MM.1S (cell line): ENCODE measurements around the gene BIRC5.
A peak's percentile ranks its signal among the peaks of the same experiment; 100 is the strongest.

Experiments used
- DNase-seq: peaks from one replicate; pipeline ENCODE4 v3.0.0-alpha.2; 2015
- H2AFZ ChIP-seq: fragments of 300-600 bp; sonication (generic); 2 replicates; pipeline ENCODE4 v1.6.0; 2016; ENCODE audit warnings: antibody characterized with exemption, low read length
- H3F3A ChIP-seq: fragments of 300-600 bp; sonication (generic); 2 replicates; pipeline ENCODE4 v1.6.1; 2016; ENCODE audit warnings: mild to moderate bottlenecking, antibody characterized with exemption, low read length, moderate library complexity, mixed read lengths; ENCODE audit not compliant: insufficient read depth
- H3K27ac ChIP-seq: fragments of 300-600 bp; sonication (generic); 2 replicates; pipeline ENCODE4 v1.5.1; 2016; ENCODE audit warnings: mild to moderate bottlenecking, low read length
- H3K27me3 ChIP-seq: fragments of 300-600 bp; sonication (generic); replicated peaks from 2 replicates; pipeline ENCODE4 v1.6.0; 2016; ENCODE audit warnings: low read length; ENCODE audit not compliant: insufficient read depth
- H3K36me3 ChIP-seq: fragments of 300-600 bp; sonication (generic); replicated peaks from 2 replicates; pipeline ENCODE4 v1.6.1; 2016; ENCODE audit warnings: mild to moderate bottlenecking, low read length, mixed read lengths; ENCODE audit not compliant: insufficient read depth
- H3K4me1 ChIP-seq: fragments of 300-600 bp; sonication (generic); 2 replicates; pipeline ENCODE4 v1.6.1; 2016; ENCODE audit warnings: low read length, mixed read lengths
- H3K4me2 ChIP-seq: fragments of 300-600 bp; sonication (generic); 2 replicates; pipeline ENCODE4 v1.6.0; 2016; ENCODE audit warnings: low read depth, low read length
- H3K4me3 ChIP-seq: fragments of 300-600 bp; sonication (generic); 2 replicates; pipeline ENCODE4 v1.5.1; 2016; ENCODE audit warnings: low read length, mixed read lengths
- H3K79me2 ChIP-seq: fragments of 300-600 bp; sonication (generic); 2 replicates; pipeline ENCODE4 v1.6.1; 2016; ENCODE audit warnings: mixed run types, low read length, mixed read lengths
- H3K9ac ChIP-seq: fragments of 300-600 bp; sonication (generic); 2 replicates; pipeline ENCODE4 v1.6.1; 2016; ENCODE audit warnings: low read length, mixed read lengths
- H3K9me2 ChIP-seq: fragments of 300-600 bp; sonication (generic); replicated peaks from 2 replicates; pipeline ENCODE4 v1.6.1; 2016; ENCODE audit warnings: mild to moderate bottlenecking, low read length, mixed read lengths; ENCODE audit not compliant: insufficient read depth
- H3K9me3 ChIP-seq: fragments of 300-600 bp; sonication (generic); replicated peaks from 2 replicates; pipeline ENCODE4 v1.6.1; 2016; ENCODE audit warnings: mild to moderate bottlenecking, low read length, mixed read lengths; ENCODE audit not compliant: insufficient read depth
- H4K20me1 ChIP-seq: fragments of 300-600 bp; sonication (generic); 2 replicates; pipeline ENCODE4 v1.6.1; 2016; ENCODE audit warnings: mild to moderate bottlenecking, low read length, moderate library complexity, mixed read lengths; ENCODE audit not compliant: insufficient read depth
- CTCF ChIP-seq: fragments of 300-600 bp; sonication (generic); IDR thresholded peaks from 2 replicates; pipeline ENCODE4 v1.5.1; 2016; ENCODE audit warnings: antibody characterized with exemption, low read length, mixed read lengths
- EZH2 ChIP-seq: fragments of 300-600 bp; sonication (generic); optimal IDR thresholded peaks from 2 replicates; pipeline ENCODE3; 2017; ENCODE audit warnings: low read depth, mild to moderate bottlenecking, antibody characterized with exemption, low read length, mixed read lengths
- EZH2phosphoT487 ChIP-seq: fragments of 300-600 bp; sonication (generic); IDR thresholded peaks from 2 replicates; pipeline ENCODE4 v1.6.1; 2018; ENCODE audit warnings: antibody characterized with exemption, low read length

The BIRC5 gene

GRCh38 chr17:78253946-78254672, 40.1 kb downstream of the BIRC5 start:
- Histone ChIP-seq H3K79me2 (no peaks in the 10 kb centered on the region), H2AFZ (peak overlapping the region; percentile 97), H3K9ac (peak overlapping the region; percentile 99), H3K9me2 (no peaks in the 10 kb centered on the region), H3K9me3 (no peaks in the 10 kb centered on the region), H3K27me3 (no peaks in the 10 kb centered on the region), H3K27ac (peak overlapping the region; percentile 91), H3F3A (peaks cover 39% of the 10 kb centered on the region), H4K20me1 (no peaks in the 10 kb centered on the region), H3K4me2 (peak overlapping the region; percentile 96), H3K36me3 (no peaks in the 10 kb centered on the region), H3K4me3 (peak overlapping the region; percentile 97), H3K4me1 (peaks cover 50% of the 10 kb centered on the region)
- peak; percentile 90 for DNase-seq
- TF ChIP-seq EZH2: no peak
- no peak for TF ChIP-seq EZH2phosphoT487
- TF ChIP-seq CTCF: no peak

- Histone ChIP-seq H4K20me1 (no peaks in the 10 kb centered on the region), H3K79me2 (no peaks in the 10 kb centered on the region), H3K4me1 (peaks cover 51% of the 10 kb centered on the region), H3K9ac (no peak overlapping the region), H3F3A (peaks cover 39% of the 10 kb centered on the region), H3K4me2 (no peak overlapping the region), H3K9me2 (no peaks in the 10 kb centered on the region), H2AFZ (no peak overlapping the region), H3K4me3 (no peak overlapping the region), H3K27me3 (no peaks in the 10 kb centered on the region), H3K9me3 (no peaks in the 10 kb centered on the region), H3K27ac (no peak overlapping the region), H3K36me3 (no peaks in the 10 kb centered on the region)
- no peak for DNase-seq
- no peak for TF ChIP-seq CTCF
- TF ChIP-seq EZH2: no peak
- no peak for TF ChIP-seq EZH2phosphoT487
These were observed 41.1 kb downstream of the BIRC5 start for GRCh38 chr17:78255029-78255656.

GRCh38 chr17:78255953-78256706, 42.1 kb downstream of the BIRC5 start:
- Histone ChIP-seq H3K9ac (no peak overlapping the region), H3K9me3 (no peaks in the 10 kb centered on the region), H3K4me1 (peaks cover 44% of the 10 kb centered on the region), H3K27me3 (no peaks in the 10 kb centered on the region), H3K27ac (no peak overlapping the region), H3K4me2 (no peak overlapping the region), H3K79me2 (no peaks in the 10 kb centered on the region), H3K36me3 (no peaks in the 10 kb centered on the region), H3K9me2 (no peaks in the 10 kb centered on the region), H3F3A (peaks cover 36% of the 10 kb centered on the region), H3K4me3 (no peak overlapping the region), H2AFZ (no peak overlapping the region), H4K20me1 (no peaks in the 10 kb centered on the region)
- TF ChIP-seq EZH2phosphoT487: no peak
- no peak for TF ChIP-seq EZH2
- no peak for TF ChIP-seq CTCF
- DNase-seq: no peak
